HepG2 (cell line): ENCODE results near the gene PLXNA4. TPM values are rescaled to one million over a fixed set of nuclear protein-coding genes. Genes with fewer than 3 reads are reported as not detected.

Experiments
- ATAC-seq: fragments of 200-7000 bp; cut with Tn5 transposase; 3 replicates; pipeline ENCODE4 v1.9.1; 2020; ENCODE audit warnings: mild to moderate bottlenecking, moderate library complexity
- BruUV-seq: library from RNA; stranded (reverse); fragments of 400-500 nt; replicated peaks from 2 replicates; lab custom pipeline; 2021; lab: Mats Ljungman, UMichigan
- CTCF ChIA-PET: fragments of 300-600 bp; formaldehyde crosslinking; extraction: SDS; loops from one replicate; lab custom pipeline; 2021; ENCODE audit warnings: low total read pairs, inconsistent platforms, low intra/inter-chr PET ratio; lab: Yijun Ruan, JAX
- POLR2A ChIA-PET: fragments of 350-600 bp; sonication (Branson Sonifier 250); formaldehyde crosslinking; loops from one replicate; lab custom pipeline; 2020; ENCODE audit warnings: antibody characterized with exemption, inconsistent platforms; lab: Yijun Ruan, JAX
- DNase-seq: peaks from one replicate; pipeline ENCODE4 v3.0.0-alpha.2; 2015; ENCODE audit warnings: low spot score
- FAIRE-seq: peaks from 3 replicates; lab custom pipeline; 2011; peaks lifted over from hg19 to GRCh38; lab: Jason Lieb, UNC
- H2AFZ ChIP-seq: one replicate; pipeline ENCODE4 v1.6.1; 2011; ENCODE audit warnings: low read length, inconsistent platforms
- H3K27ac ChIP-seq: fragments of 300-600 bp; 3 replicates; pipeline ENCODE4 v1.8.0; 2011; ENCODE audit warnings: mixed run types, mild to moderate bottlenecking, mixed read lengths, low read length, inconsistent platforms; ENCODE audit not compliant: insufficient read depth; ENCODE audit errors: extremely low read length
- H3K27me3 ChIP-seq, 2 experiments: fragments of 200-600 bp in 1 of 2; 2 replicates in 1 of 2; 3 replicates in 1 of 2; pipeline versions ENCODE4 v1.6.0 to v1.8.0; 2011; ENCODE audit warnings: low read length in 2 of 2, mild to moderate bottlenecking in 2 of 2, moderate library complexity in 2 of 2, inconsistent platforms in 1 of 2; ENCODE audit not compliant: insufficient read depth in 2 of 2, control insufficient read depth in 1 of 2
- H3K36me3 ChIP-seq, 2 experiments: fragments of 200-600 bp in 1 of 2; replicated peaks in 1 of 2; 2 replicates in 1 of 2; 3 replicates in 1 of 2; pipeline versions ENCODE4 v1.5.1 to v1.8.0; 2011; ENCODE audit warnings: low read length in 2 of 2, inconsistent platforms in 1 of 2; ENCODE audit not compliant: insufficient read depth in 2 of 2, control insufficient read depth in 1 of 2
- H3K4me1 ChIP-seq: 2 replicates; pipeline ENCODE4 v1.5.1; 2012; ENCODE audit warnings: low read length, inconsistent platforms; ENCODE audit not compliant: insufficient read depth
- H3K4me2 ChIP-seq: 2 replicates; pipeline ENCODE4 v1.6.0; 2011; ENCODE audit warnings: low read depth, low read length, inconsistent platforms
- H3K4me3 ChIP-seq, 3 experiments: fragments of 200-600 bp in 1 of 3; sonication (generic), shearing (Covaris generic) in 1 of 3; replicated peaks in 1 of 3; 2 replicates each; pipeline ENCODE4 v1.5.1; 2011 to 2016; ENCODE audit warnings: low read length in 3 of 3, inconsistent platforms in 2 of 3, low read depth in 2 of 3, mild to moderate bottlenecking in 2 of 3, control low read depth in 1 of 3, mixed read lengths in 1 of 3; ENCODE audit not compliant: insufficient read depth in 1 of 3
- H3K79me2 ChIP-seq: one replicate; pipeline ENCODE4 v1.6.1; 2011; ENCODE audit warnings: low read length, inconsistent platforms; ENCODE audit not compliant: insufficient read depth
- H3K9ac ChIP-seq: 2 replicates; pipeline ENCODE4 v1.6.0; 2011; ENCODE audit warnings: mild to moderate bottlenecking, low read depth, low read length, inconsistent platforms; ENCODE audit not compliant: insufficient read depth
- H3K9me3 ChIP-seq: 2 replicates; pipeline ENCODE4 v1.5.1; 2012; ENCODE audit warnings: mild to moderate bottlenecking, low read length
- H4K20me1 ChIP-seq: 2 replicates; pipeline ENCODE4 v1.6.0; 2011; ENCODE audit warnings: inconsistent platforms, mild to moderate bottlenecking, low read length, moderate library complexity; ENCODE audit not compliant: insufficient read depth
- ASH2L ChIP-seq: fragments of 300-600, 200-600 bp; sonication (generic); IDR thresholded peaks from 2 replicates; pipeline ENCODE4 v1.7.0; 2017; ENCODE audit warnings: low read depth, mild to moderate bottlenecking, moderate library complexity, mixed read lengths, low read length; ENCODE audit not compliant: insufficient read length
- CENPX ChIP-seq: sonication (generic); formaldehyde crosslinking; IDR thresholded peaks from 2 replicates; pipeline ENCODE4 v1.9.0; 2021; ENCODE audit warnings: mild to moderate bottlenecking, missing genetic modification reagents, moderate library complexity
- PAF1 ChIP-seq: IDR thresholded peaks from 2 replicates; pipeline ENCODE4 v1.6.1; 2016; ENCODE audit warnings: missing genetic modification reagents, missing compliant biosample characterization
- ZFP1 ChIP-seq: IDR thresholded peaks from 2 replicates; pipeline ENCODE4 v1.6.1; 2016
- WGBS: methylation state at CpG from one replicate; pipeline ENCODE4 v1.1.6; 2017; ENCODE audit warnings: low lambda C conversion rate; 5-methylcytosine and 5-hydroxymethylcytosine counted together
- in situ Hi-C: cut with HindIII; loops from 2 replicates; pipeline ENCODE4 v1.10.0; 2017; ENCODE audit warnings: low pct_unique_long_range_greater_than_20kb; ENCODE audit not compliant: extremely low pct_ligation_motif_present
- intact Hi-C: fragments of 100-400 bp; cut with micrococcal nuclease; formaldehyde crosslinking; loops from one replicate; pipeline ENCODE4 v1.10.0; 2022; ENCODE audit not compliant: unreplicated experiment
- polyA plus RNA-seq, 8 experiments: library from polyadenylated mRNA; depleted of rRNA in 3 of 8; stranded (reverse) in 7 of 8; unstranded in 1 of 8; fragments of >200 nt; fragmentation: Illumina TruSeq in 4 of 8; extraction: Trizol in 4 of 8; gene quantifications; 2 replicates each; pipeline versions ENCODE4 v1.2.1 to v1.2.3, GENCODE V29; 2011 to 2016; ENCODE audit warnings: low read depth in 4 of 8, missing spikeins in 1 of 8, mixed read lengths in 1 of 8; ENCODE audit not compliant: insufficient read depth in 1 of 8
- total RNA-seq, 5 experiments: library from RNA; depleted of rRNA; stranded (reverse); fragments of >200 nt; fragmentation: Illumina TruSeq; extraction: Trizol; gene quantifications; 2 replicates each; pipeline ENCODE4 v1.2.3, GENCODE V29; 2016; ENCODE audit warnings: low read depth in 1 of 5
- TF ChIP-seq, protein P1 (sequence below): sonication (generic); formaldehyde crosslinking; conservative IDR thresholded peaks from 2 replicates; pipeline ENCODE4 v1.4.0; 2020; ENCODE audit warnings: missing genetic modification reagents
- TF ChIP-seq, protein P2 (sequence below): sonication (generic); formaldehyde crosslinking; IDR thresholded peaks from 2 replicates; pipeline ENCODE4 v1.8.1; 2022; ENCODE audit warnings: mild to moderate bottlenecking, missing genetic modification reagents

PLXNA4 gene
- total and polyA plus RNA-seq, 2 of the 13 experiments (the other 11 are each of a cell fraction or from before 2014, with no cell fraction given), result 0.01 to 0.04 TPM

DNA sequence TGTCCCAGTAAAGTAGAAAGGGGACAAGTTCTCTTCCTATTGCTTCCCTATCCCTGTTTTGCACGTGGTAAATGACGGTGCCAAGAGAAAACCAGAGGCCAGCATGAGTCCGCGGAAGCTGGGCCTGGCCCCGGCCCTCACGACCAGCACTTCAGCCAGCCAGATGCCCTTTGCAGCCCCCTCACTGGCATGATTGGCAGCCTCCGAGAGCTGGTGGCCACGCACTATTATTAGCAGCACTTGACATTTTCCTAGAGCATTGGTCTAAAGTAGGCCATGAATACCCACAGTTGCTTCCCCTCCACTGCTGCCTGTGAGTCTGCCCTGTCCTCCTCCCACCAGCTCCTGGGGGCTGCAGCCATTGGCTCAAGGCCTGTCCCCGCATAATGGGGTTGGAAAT lies 369.1 kb downstream of the PLXNA4 start (continued):
- TF ChIP-seq, protein P1, sequence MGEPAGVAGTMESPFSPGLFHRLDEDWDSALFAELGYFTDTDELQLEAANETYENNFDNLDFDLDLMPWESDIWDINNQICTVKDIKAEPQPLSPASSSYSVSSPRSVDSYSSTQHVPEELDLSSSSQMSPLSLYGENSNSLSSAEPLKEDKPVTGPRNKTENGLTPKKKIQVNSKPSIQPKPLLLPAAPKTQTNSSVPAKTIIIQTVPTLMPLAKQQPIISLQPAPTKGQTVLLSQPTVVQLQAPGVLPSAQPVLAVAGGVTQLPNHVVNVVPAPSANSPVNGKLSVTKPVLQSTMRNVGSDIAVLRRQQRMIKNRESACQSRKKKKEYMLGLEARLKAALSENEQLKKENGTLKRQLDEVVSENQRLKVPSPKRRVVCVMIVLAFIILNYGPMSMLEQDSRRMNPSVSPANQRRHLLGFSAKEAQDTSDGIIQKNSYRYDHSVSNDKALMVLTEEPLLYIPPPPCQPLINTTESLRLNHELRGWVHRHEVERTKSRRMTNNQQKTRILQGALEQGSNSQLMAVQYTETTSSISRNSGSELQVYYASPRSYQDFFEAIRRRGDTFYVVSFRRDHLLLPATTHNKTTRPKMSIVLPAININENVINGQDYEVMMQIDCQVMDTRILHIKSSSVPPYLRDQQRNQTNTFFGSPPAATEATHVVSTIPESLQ, result no peak
- no peak for TF ChIP-seq ZFP1 (CRISPR knock-in tag)
- no peak for TF ChIP-seq PAF1
- TF ChIP-seq, all 625 proteins: peak for 0

DNA sequence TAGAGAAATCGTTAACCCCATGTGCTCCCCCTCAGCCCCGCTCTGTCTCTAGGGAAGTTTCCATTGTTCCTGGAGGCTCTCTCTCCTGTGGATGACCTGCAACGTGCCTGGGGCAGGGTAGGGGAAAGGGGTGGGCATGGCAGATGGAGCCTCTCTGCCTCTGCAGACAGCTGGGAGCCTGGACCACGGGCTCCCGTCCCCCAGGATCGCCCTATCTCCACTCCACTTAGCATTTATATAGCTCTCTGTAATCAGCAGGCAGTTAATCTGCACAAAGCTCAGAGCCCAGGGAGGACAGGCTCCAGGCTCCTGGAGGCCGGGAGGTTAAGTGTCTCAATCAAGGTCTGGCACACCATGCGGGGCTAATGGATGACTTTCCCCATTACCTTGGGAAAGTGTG lies 369.7 kb downstream of the PLXNA4 start:
- Histone ChIP-seq H3K4me3 (no peak overlapping the region), H3K79me2 (no peaks in the 10 kb centered on the region), H3K9me3 (no peaks in the 10 kb centered on the region), H2AFZ (no peak overlapping the region), H4K20me1 (no peaks in the 10 kb centered on the region), H3K4me1 (no peaks in the 10 kb centered on the region), H3K36me3 (no peaks in the 10 kb centered on the region), H3K27ac (no peak overlapping the region), H3K4me2 (no peak overlapping the region), H3K9ac (no peak overlapping the region), H3K27me3 (peaks cover 4 to 26% of the 10 kb centered on the region in 2 experiments; a peak in 4 of 5 replicates)
- FAIRE-seq (no peak), ATAC-seq (no peak), DNase-seq (no peak)
- no peak for TF ChIP-seq CENPX
- no peak for TF ChIP-seq ASH2L
- TF ChIP-seq, protein P2, sequence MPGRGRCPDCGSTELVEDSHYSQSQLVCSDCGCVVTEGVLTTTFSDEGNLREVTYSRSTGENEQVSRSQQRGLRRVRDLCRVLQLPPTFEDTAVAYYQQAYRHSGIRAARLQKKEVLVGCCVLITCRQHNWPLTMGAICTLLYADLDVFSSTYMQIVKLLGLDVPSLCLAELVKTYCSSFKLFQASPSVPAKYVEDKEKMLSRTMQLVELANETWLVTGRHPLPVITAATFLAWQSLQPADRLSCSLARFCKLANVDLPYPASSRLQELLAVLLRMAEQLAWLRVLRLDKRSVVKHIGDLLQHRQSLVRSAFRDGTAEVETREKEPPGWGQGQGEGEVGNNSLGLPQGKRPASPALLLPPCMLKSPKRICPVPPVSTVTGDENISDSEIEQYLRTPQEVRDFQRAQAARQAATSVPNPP (CRISPR knock-in tag), result no peak
- intact Hi-C loops, result no loop called here
- BruUV-seq, result no TSS peak
- ChIA-PET CTCF (no interaction called here), POLR2A (no interaction called here)
- in situ Hi-C loops, result no loop called here
- 13% methylated on average over 8 of the region's 8 CpGs for WGBS
